A549 (cell line): ENCODE data around the gene FAM161A. TPM values are rescaled to one million over a fixed set of nuclear protein-coding genes. Genes with fewer than 3 reads are reported as not detected.

Experiments
- ATAC-seq, 2 experiments: fragments of 200-7000 bp in 1 of 2; fragments of >200 bp in 1 of 2; cut with Nextera tagmentation in 1 of 2; cut with Tn5 transposase in 1 of 2; 3 replicates each; pipeline versions ENCODE4 v1.8.0 to v1.9.1; 2018 to 2020; ENCODE audit warnings: mild to moderate bottlenecking in 1 of 2, moderate library complexity in 1 of 2
- CTCF ChIA-PET: fragments of 300-600 bp; sonication (Branson Sonifier 250); formaldehyde crosslinking; extraction: SDS; loops from one replicate; lab custom pipeline; 2021; ENCODE audit warnings: antibody characterized with exemption, inconsistent platforms; lab: Yijun Ruan, JAX
- POLR2A ChIA-PET: fragments of 350-600 bp; formaldehyde crosslinking; extraction: SDS; loops from one replicate; lab custom pipeline; 2021; ENCODE audit warnings: antibody characterized with exemption, inconsistent platforms; lab: Yijun Ruan, JAX
- DNase-seq, 2 experiments: peaks; one replicate each; pipeline versions ENCODE4 v3.0.0 to v3.0.0-alpha.2; 2011 to 2016; ENCODE audit warnings: low read depth in 1 of 2, low spot score in 1 of 2
- FAIRE-seq: peaks from 2 replicates; lab custom pipeline; 2011; peaks lifted over from hg19 to GRCh38; lab: Jason Lieb, UNC
- H3K27ac ChIP-seq, 2 experiments: fragments of >200 bp; sonication (Bioruptor Twin); formaldehyde crosslinking; 3 replicates each; pipeline ENCODE4 v1.5.1; 2016 to 2017
- H3K4me1 ChIP-seq: fragments of >200 bp; sonication (Bioruptor Twin); formaldehyde crosslinking; 3 replicates; pipeline ENCODE4 v1.6.1; 2016
- H3K4me2 ChIP-seq: fragments of >200 bp; sonication (Bioruptor Twin); formaldehyde crosslinking; 3 replicates; pipeline ENCODE4 v1.6.1; 2016
- H3K4me3 ChIP-seq: fragments of >200 bp; sonication (Bioruptor Twin); formaldehyde crosslinking; 3 replicates; pipeline ENCODE4 v1.5.1; 2016
- H3K9me3 ChIP-seq: fragments of >200 bp; sonication (Bioruptor Twin); formaldehyde crosslinking; 3 replicates; pipeline ENCODE4 v1.6.1; 2016
- CBX2 ChIP-seq: fragments of 200-600 bp; sonication (generic); IDR thresholded peaks from 2 replicates; pipeline ENCODE4 v1.6.1; 2016; ENCODE audit warnings: low read depth, mild to moderate bottlenecking, borderline replicate concordance
- CBX8 ChIP-seq: fragments of 200-600 bp; sonication (generic); IDR thresholded peaks from 2 replicates; pipeline ENCODE4 v1.6.1; 2016
- CEBPB ChIP-seq, 2 experiments: fragments of >200 bp in 1 of 2; sonication (Bioruptor Twin) in 1 of 2; formaldehyde crosslinking in 1 of 2; IDR thresholded peaks; 2 replicates each; pipeline ENCODE4 v1.6.1; 2012 to 2016
- E2F6 ChIP-seq: IDR thresholded peaks from 2 replicates; pipeline ENCODE4 v1.6.1; 2012; ENCODE audit warnings: low read depth, borderline replicate concordance
- EHMT2 ChIP-seq: fragments of 200-600 bp; sonication (generic); IDR thresholded peaks from 2 replicates; pipeline ENCODE4 v1.6.1; 2016; ENCODE audit warnings: antibody characterized with exemption, low read depth, mild to moderate bottlenecking, moderate library complexity
- EP300 ChIP-seq, 2 experiments: fragments of >200 bp; sonication (Bioruptor Twin); formaldehyde crosslinking; IDR thresholded peaks; 2 replicates in 1 of 2; 3 replicates in 1 of 2; pipeline ENCODE4 v1.6.1; 2016 to 2017
- FOSL2 ChIP-seq, 2 experiments: fragments of 450-650 bp in 1 of 2; fragments of >200 bp in 1 of 2; sonication (Bioruptor Twin) in 1 of 2; formaldehyde crosslinking; IDR thresholded peaks; 2 replicates each; pipeline versions ENCODE4 v1.5.0 to v1.6.1; 2016 to 2020; ENCODE audit warnings: mild to moderate bottlenecking in 1 of 2, moderate library complexity in 1 of 2
- FOXS1 ChIP-seq: fragments of 250-450 bp; sonication (Bioruptor Pico); IDR thresholded peaks from 2 replicates; pipeline ENCODE4 v1.5.0; 2020; ENCODE audit warnings: mild to moderate bottlenecking, moderate library complexity
- HEYL ChIP-seq: fragments of 250-450 bp; sonication (Bioruptor Pico); IDR thresholded peaks from 2 replicates; pipeline ENCODE4 v1.8.0; 2021; ENCODE audit warnings: mild to moderate bottlenecking, moderate library complexity
- MAFK ChIP-seq: fragments of 450-650 bp; IDR thresholded peaks from 2 replicates; pipeline ENCODE4 v1.6.1; 2014; ENCODE audit not compliant: partially characterized antibody
- PBX3 ChIP-seq: IDR thresholded peaks from 2 replicates; pipeline ENCODE4 v1.6.1; 2012
- PHF8 ChIP-seq: fragments of 200-600 bp; sonication (generic); IDR thresholded peaks from 2 replicates; pipeline ENCODE4 v1.6.1; 2016; ENCODE audit warnings: low read depth, mild to moderate bottlenecking, antibody characterized with exemption, moderate library complexity, borderline replicate concordance
- RARB ChIP-seq: fragments of 250-450 bp; sonication (Bioruptor Pico); IDR thresholded peaks from 2 replicates; pipeline ENCODE4 v1.8.0; 2021; ENCODE audit warnings: mild to moderate bottlenecking, moderate library complexity
- RCOR1 ChIP-seq: fragments of 150-350 bp; IDR thresholded peaks from 2 replicates; pipeline ENCODE4 v1.6.1; 2014; ENCODE audit warnings: antibody characterized with exemption, low read length, low read depth
- RNF2 ChIP-seq: fragments of 200-600 bp; sonication (generic); IDR thresholded peaks from 2 replicates; pipeline ENCODE4 v1.6.1; 2016; ENCODE audit warnings: low read depth, mild to moderate bottlenecking, antibody characterized with exemption, moderate library complexity, borderline replicate concordance
- ZSCAN20 ChIP-seq: fragments of 250-450 bp; sonication (Bioruptor Pico); IDR thresholded peaks from 2 replicates; pipeline ENCODE4 v1.8.0; 2022; ENCODE audit warnings: mild to moderate bottlenecking, moderate library complexity
- WGBS: methylation state at CpG from one replicate; pipeline ENCODE4 v1.1.6; 2017; ENCODE audit errors: missing lambda C conversion rate; 5-methylcytosine and 5-hydroxymethylcytosine counted together
- polyA plus RNA-seq, 4 experiments: library from polyadenylated mRNA; depleted of rRNA in 3 of 4; stranded (reverse); fragments of >200 nt; fragmentation: RNase III in 1 of 4; extraction: RNeasy Plus Mini Kit Qiagen cat#74134 plus additional on column Dnase treatment in 1 of 4; gene quantifications; 2 replicates in 3 of 4; 3 replicates in 1 of 4; pipeline ENCODE4 v1.2.3, GENCODE V29; 2011 to 2017

Gene FAM161A
- polyA plus RNA-seq, 2 of the 4 experiments (the other 2 are of a cell fraction) = 5.8 to 11.8 TPM

- 89% methylated on average over 1 of the region's 1 CpG for WGBS
- Histone ChIP-seq H3K27ac (no peak overlapping the region), H3K4me2 (no peak overlapping the region), H3K9me3 (no peaks in the 10 kb centered on the region), H3K4me1 (no peaks in the 10 kb centered on the region), H3K4me3 (no peak overlapping the region)
- no peak for ATAC-seq
- TF ChIP-seq HEYL (CRISPR knock-in tag) = no peak
- no peak for TF ChIP-seq RARB (CRISPR knock-in tag)
- TF ChIP-seq E2F6 = no peak
- TF ChIP-seq CBX2 = no peak
- no peak for TF ChIP-seq RCOR1
- no peak for FAIRE-seq
- DNase-seq = no peak
- ChIA-PET POLR2A (interaction anchor here (0.7 kb wide), 2 partner anchors 10 to 1130 kb away, joined by 3 to 6 read pairs; no protein-coding TSS in a partner anchor), CTCF (interaction anchor here (0.6 to 1.1 kb wide), 3 partner anchors 19 to 544 kb away, joined by 3 read pairs; no protein-coding TSS in a partner anchor)
Measured at GRCh38 chr2:61833971-61834370, 19.9 kb downstream of the FAM161A start.

GRCh38 chr2:61832183-61832841 is 21.5 kb downstream of the FAM161A start:
- CTCF ChIA-PET = interaction anchor here (1.2 kb wide), 1 partner anchor 8 kb away, joined by 3 read pairs; no protein-coding TSS in a partner anchor
- Histone ChIP-seq H3K27ac (no peak overlapping the region), H3K4me2 (no peak overlapping the region), H3K4me3 (no peak overlapping the region), H3K9me3 (no peaks in the 10 kb centered on the region), H3K4me1 (no peaks in the 10 kb centered on the region)
- POLR2A ChIA-PET = no interaction called here
- FAIRE-seq (no peak), DNase-seq (no peak), ATAC-seq (no peak; a peak in 1 of 6 replicates)
- WGBS = 84% methylated on average over 11 of the region's 11 CpGs
- no peak for TF ChIP-seq RNF2
- no peak for TF ChIP-seq EHMT2
- no peak for TF ChIP-seq CEBPB (IDR thresholded peaks at IDR 0.05)
- TF ChIP-seq EP300 (IDR thresholded peaks at IDR 0.05) = no peak
- peak; percentile 67 for TF ChIP-seq MAFK
- no peak for TF ChIP-seq CBX2
- no peak for TF ChIP-seq RCOR1
- TF ChIP-seq FOXS1 (CRISPR knock-in tag) = no peak

GRCh38 chr2:61822255-61822654 is 31.6 kb downstream of the FAM161A start:
- Histone ChIP-seq H3K4me1 (no peaks in the 10 kb centered on the region), H3K4me2 (no peak overlapping the region), H3K27ac (no peak overlapping the region), H3K9me3 (no peaks in the 10 kb centered on the region), H3K4me3 (no peak overlapping the region)
- 91% methylated on average over 2 of the region's 2 CpGs for WGBS
- POLR2A ChIA-PET = no interaction called here
- DNase-seq (no peak), ATAC-seq (no peak), FAIRE-seq (no peak)
- CTCF ChIA-PET = no interaction called here
- peak; percentile 40 for TF ChIP-seq MAFK
- no peak for TF ChIP-seq ZSCAN20
- no peak for TF ChIP-seq PHF8
- no peak for TF ChIP-seq PBX3
- TF ChIP-seq CBX8 = no peak
- TF ChIP-seq FOSL2 (IDR thresholded peaks at IDR 0.05) = no peak
- no peak for TF ChIP-seq FOSL2 (CRISPR knock-in tag; IDR thresholded peaks at IDR 0.05)
- no peak for TF ChIP-seq RARB (CRISPR knock-in tag)
